Astrocyte (in vitro differentiated cells and primary cell): ENCODE measurements around the gene SGCG. TPM values are rescaled to one million over a fixed set of nuclear protein-coding genes. Genes with fewer than 3 reads are reported as not detected.
"Not testable (repeated sequence)": the region's sequence is repeated elsewhere in the genome, so short reads cannot be mapped to it uniquely, and the experiment has no call there.

Experiments
- DNase-seq: peaks from one replicate; pipeline ENCODE4 v3.0.0-alpha.2; 2010; ENCODE audit warnings: low read depth
- FAIRE-seq: peaks from 2 replicates; lab custom pipeline; 2011; peaks lifted over from hg19 to GRCh38; lab: Jason Lieb, UNC
- H2AFZ ChIP-seq: 2 replicates; pipeline ENCODE4 v1.6.0; 2012; ENCODE audit warnings: low read depth, low read length, inconsistent platforms
- H3K27ac ChIP-seq: 2 replicates; pipeline ENCODE4 v1.5.1; 2011; ENCODE audit warnings: low read depth, low read length, inconsistent platforms
- H3K27me3 ChIP-seq: 2 replicates; pipeline ENCODE4 v1.6.0; 2011; ENCODE audit warnings: low read length, inconsistent platforms; ENCODE audit not compliant: insufficient read depth
- H3K36me3 ChIP-seq: 2 replicates; pipeline ENCODE4 v1.5.1; 2011; ENCODE audit warnings: low read length, inconsistent platforms; ENCODE audit not compliant: insufficient read depth
- H3K4me1 ChIP-seq: 2 replicates; pipeline ENCODE4 v1.5.1; 2011; ENCODE audit warnings: low read length, inconsistent platforms; ENCODE audit not compliant: insufficient read depth
- H3K4me2 ChIP-seq: 2 replicates; pipeline ENCODE4 v1.6.0; 2012; ENCODE audit warnings: low read length, inconsistent platforms
- H3K4me3 ChIP-seq: 2 replicates; pipeline ENCODE4 v1.5.1; 2011; ENCODE audit warnings: low read depth, mild to moderate bottlenecking, low read length, inconsistent platforms; ENCODE audit not compliant: insufficient read depth
- H3K79me2 ChIP-seq: 2 replicates; pipeline ENCODE4 v1.6.0; 2012; ENCODE audit warnings: mild to moderate bottlenecking, low read length, inconsistent platforms; ENCODE audit not compliant: insufficient read depth
- H3K9ac ChIP-seq: 2 replicates; pipeline ENCODE4 v1.6.0; 2012; ENCODE audit warnings: mild to moderate bottlenecking, low read length, inconsistent platforms
- H3K9me3 ChIP-seq: 2 replicates; pipeline ENCODE4 v1.5.1; 2012; ENCODE audit warnings: low read depth, mild to moderate bottlenecking, low read length, inconsistent platforms; ENCODE audit not compliant: insufficient read depth
- H4K20me1 ChIP-seq: 2 replicates; pipeline ENCODE4 v1.6.0; 2012; ENCODE audit warnings: low read length, inconsistent platforms; ENCODE audit not compliant: insufficient read depth
- H3K27ac Mint-ChIP-seq: one replicate; pipeline ENCODE4 v1.8.0; 2021; ENCODE audit warnings: mild to moderate bottlenecking, mixed read lengths; ENCODE audit not compliant: unreplicated experiment
- H3K27me3 Mint-ChIP-seq: one replicate; pipeline ENCODE4 v1.8.0; 2021; ENCODE audit warnings: low read depth, mixed read lengths; ENCODE audit not compliant: unreplicated experiment
- H3K36me3 Mint-ChIP-seq: one replicate; pipeline ENCODE4 v1.8.0; 2021; ENCODE audit warnings: low read depth, mixed read lengths; ENCODE audit not compliant: unreplicated experiment
- H3K4me1 Mint-ChIP-seq: one replicate; pipeline ENCODE4 v1.8.0; 2021; ENCODE audit warnings: low read depth, mixed read lengths; ENCODE audit not compliant: unreplicated experiment
- H3K4me3 Mint-ChIP-seq: one replicate; pipeline ENCODE4 v1.8.0; 2021; ENCODE audit warnings: mild to moderate bottlenecking, moderate library complexity, mixed read lengths; ENCODE audit not compliant: unreplicated experiment
- H3K9me3 Mint-ChIP-seq: one replicate; pipeline ENCODE4 v1.8.0; 2021; ENCODE audit warnings: mild to moderate bottlenecking, mixed read lengths; ENCODE audit not compliant: unreplicated experiment
- EZH2 ChIP-seq: IDR thresholded peaks from 2 replicates; pipeline ENCODE4 v1.6.1; 2012; ENCODE audit warnings: mild to moderate bottlenecking, low read length, inconsistent platforms; ENCODE audit not compliant: insufficient read depth
- total RNA-seq: library from RNA; stranded (reverse); gene quantifications from 2 replicates; pipeline ENCODE4 v1.2.1, GENCODE V29; 2021
- TF ChIP-seq, protein P1 (sequence below): IDR thresholded peaks from 2 replicates; pipeline ENCODE4 v1.5.1; 2011; ENCODE audit warnings: low read depth, mild to moderate bottlenecking, inconsistent platforms, low read length, moderate library complexity; ENCODE audit not compliant: insufficient read depth

SGCG gene
- total RNA-seq, 1 donor from 2014 or later: 0.18 TPM

DNA sequence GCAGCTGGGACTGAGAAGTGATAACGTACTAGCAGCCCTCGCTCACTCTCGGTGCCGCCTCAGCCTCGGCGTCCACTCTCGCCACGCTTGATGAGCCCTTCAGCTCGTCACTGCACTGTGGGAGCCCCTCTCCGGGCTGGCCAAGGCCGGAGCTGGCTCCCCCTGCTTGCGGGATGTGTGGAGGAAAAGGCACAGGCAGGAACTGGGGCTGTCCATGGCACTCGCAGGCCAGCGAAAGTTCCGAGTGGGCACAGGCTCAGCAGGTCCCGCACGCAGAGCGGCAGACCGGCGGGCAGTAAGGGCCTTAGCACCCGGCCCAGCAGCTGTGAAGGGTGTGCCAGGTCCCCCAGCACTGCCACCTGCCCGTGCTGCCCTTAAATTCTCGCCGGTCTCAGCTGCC lies 38.8 kb upstream of the SGCG start:
- FAIRE-seq: no peak

DNA sequence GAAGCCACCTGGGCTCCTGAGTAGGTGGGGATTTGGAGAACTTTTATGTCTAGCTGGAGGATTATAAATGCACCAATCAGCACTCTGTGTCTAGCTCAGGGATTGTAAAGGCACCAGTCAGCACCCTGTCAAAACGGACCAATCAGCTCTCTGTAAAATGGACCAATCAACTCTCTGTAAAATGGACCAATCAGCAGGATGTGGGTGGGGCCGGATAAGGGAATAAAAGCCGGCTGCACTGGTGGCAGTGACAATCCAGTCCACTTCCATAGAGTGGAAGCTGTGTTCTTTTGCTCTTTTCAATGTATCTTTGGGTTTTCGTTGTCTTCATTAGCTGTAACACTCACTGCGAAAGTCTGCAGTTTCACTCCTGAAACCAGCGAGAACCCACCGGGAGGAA lies 38.2 kb upstream of the SGCG start:
- not testable (repeated sequence) for H3K4me1 Mint-ChIP-seq, FAIRE-seq, H3K27me3 Mint-ChIP-seq

More for the DNA sequence above, 38.8 kb upstream of the SGCG start:
- Histone ChIP-seq H3K27me3 (no peaks in the 10 kb centered on the region), H3K4me2 (no peak overlapping the region), H3K9me3 (no peaks in the 10 kb centered on the region), H3K36me3 (no peaks in the 10 kb centered on the region), H3K27ac (no peak overlapping the region), H3K9ac (no peak overlapping the region), H3K4me3 (no peak overlapping the region), H4K20me1 (no peaks in the 10 kb centered on the region), H2AFZ (no peak overlapping the region), H3K4me1 (no peaks in the 10 kb centered on the region), H3K79me2 (no peaks in the 10 kb centered on the region)
- Mint-ChIP-seq H3K27ac (no peak overlapping the region), H3K9me3 (no peaks in the 10 kb centered on the region), H3K36me3 (no peaks in the 10 kb centered on the region), H3K4me3 (no peak overlapping the region), H3K27me3 (peaks cover under 1% of the 10 kb centered on the region), H3K4me1 (no peaks in the 10 kb centered on the region)
- no peak for TF ChIP-seq EZH2
- TF ChIP-seq, protein P1, sequence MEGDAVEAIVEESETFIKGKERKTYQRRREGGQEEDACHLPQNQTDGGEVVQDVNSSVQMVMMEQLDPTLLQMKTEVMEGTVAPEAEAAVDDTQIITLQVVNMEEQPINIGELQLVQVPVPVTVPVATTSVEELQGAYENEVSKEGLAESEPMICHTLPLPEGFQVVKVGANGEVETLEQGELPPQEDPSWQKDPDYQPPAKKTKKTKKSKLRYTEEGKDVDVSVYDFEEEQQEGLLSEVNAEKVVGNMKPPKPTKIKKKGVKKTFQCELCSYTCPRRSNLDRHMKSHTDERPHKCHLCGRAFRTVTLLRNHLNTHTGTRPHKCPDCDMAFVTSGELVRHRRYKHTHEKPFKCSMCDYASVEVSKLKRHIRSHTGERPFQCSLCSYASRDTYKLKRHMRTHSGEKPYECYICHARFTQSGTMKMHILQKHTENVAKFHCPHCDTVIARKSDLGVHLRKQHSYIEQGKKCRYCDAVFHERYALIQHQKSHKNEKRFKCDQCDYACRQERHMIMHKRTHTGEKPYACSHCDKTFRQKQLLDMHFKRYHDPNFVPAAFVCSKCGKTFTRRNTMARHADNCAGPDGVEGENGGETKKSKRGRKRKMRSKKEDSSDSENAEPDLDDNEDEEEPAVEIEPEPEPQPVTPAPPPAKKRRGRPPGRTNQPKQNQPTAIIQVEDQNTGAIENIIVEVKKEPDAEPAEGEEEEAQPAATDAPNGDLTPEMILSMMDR: no peak
- no peak for DNase-seq

DNA sequence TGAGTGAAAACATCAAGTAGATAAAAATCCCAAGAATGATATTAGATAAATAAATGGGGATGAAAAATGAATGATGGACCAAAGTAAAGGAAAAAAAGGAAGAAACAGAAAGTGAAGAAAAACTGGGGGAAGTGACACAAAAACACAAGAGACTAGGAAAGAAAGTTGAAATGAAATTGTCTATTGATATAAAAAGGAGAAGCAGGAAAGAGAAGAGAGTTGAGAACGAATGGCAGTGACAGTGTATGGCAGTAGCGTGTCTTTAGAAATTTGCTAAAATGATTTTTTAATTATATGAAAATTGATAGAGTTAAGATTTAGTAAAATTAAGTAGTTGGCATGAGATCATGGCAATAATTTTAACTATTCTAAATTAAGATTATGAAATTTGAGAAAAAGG lies 36.3 kb upstream of the SGCG start:
- no peak for TF ChIP-seq EZH2
- TF ChIP-seq, protein P1: no peak
- Histone ChIP-seq H3K4me3 (no peak overlapping the region), H3K9ac (no peak overlapping the region), H3K27me3 (no peaks in the 10 kb centered on the region), H3K36me3 (no peaks in the 10 kb centered on the region), H4K20me1 (no peaks in the 10 kb centered on the region), H3K9me3 (no peaks in the 10 kb centered on the region), H3K4me1 (no peaks in the 10 kb centered on the region), H2AFZ (no peak overlapping the region), H3K4me2 (no peak overlapping the region), H3K27ac (no peak overlapping the region), H3K79me2 (no peaks in the 10 kb centered on the region)
- Mint-ChIP-seq H3K36me3 (no peaks in the 10 kb centered on the region), H3K4me3 (no peak overlapping the region), H3K27ac (no peak overlapping the region), H3K4me1 (no peaks in the 10 kb centered on the region), H3K9me3 (no peaks in the 10 kb centered on the region), H3K27me3 (peaks cover 2% of the 10 kb centered on the region)
- FAIRE-seq (no peak), DNase-seq (no peak)

More for the DNA sequence above, 38.2 kb upstream of the SGCG start:
- not testable (repeated sequence) for H3K27ac ChIP-seq, H3K9ac ChIP-seq, H3K36me3 ChIP-seq, H2AFZ ChIP-seq, H3K27me3 ChIP-seq, H3K9me3 Mint-ChIP-seq, H3K36me3 Mint-ChIP-seq, H3K27ac Mint-ChIP-seq, H4K20me1 ChIP-seq, H3K79me2 ChIP-seq, H3K4me3 Mint-ChIP-seq, H3K4me1 ChIP-seq, H3K9me3 ChIP-seq, H3K4me3 ChIP-seq, H3K4me2 ChIP-seq, DNase-seq
